Astrocyte (in vitro differentiated cells and primary cell): Measurements from ENCODE around the gene TRRAP. TPM values are rescaled to one million over a fixed set of nuclear protein-coding genes. Genes with fewer than 3 reads are reported as not detected.

ENCODE experiments used
- DNase-seq: peaks from one replicate; pipeline ENCODE4 v3.0.0-alpha.2; 2010; ENCODE audit warnings: low read depth
- FAIRE-seq: peaks from 2 replicates; lab custom pipeline; 2011; peaks lifted over from hg19 to GRCh38; lab: Jason Lieb, UNC
- H2AFZ ChIP-seq: 2 replicates; pipeline ENCODE4 v1.6.0; 2012; ENCODE audit warnings: low read depth, low read length, inconsistent platforms
- H3K27ac ChIP-seq: 2 replicates; pipeline ENCODE4 v1.5.1; 2011; ENCODE audit warnings: low read depth, low read length, inconsistent platforms
- H3K27me3 ChIP-seq: 2 replicates; pipeline ENCODE4 v1.6.0; 2011; ENCODE audit warnings: low read length, inconsistent platforms; ENCODE audit not compliant: insufficient read depth
- H3K36me3 ChIP-seq: 2 replicates; pipeline ENCODE4 v1.5.1; 2011; ENCODE audit warnings: low read length, inconsistent platforms; ENCODE audit not compliant: insufficient read depth
- H3K4me1 ChIP-seq: 2 replicates; pipeline ENCODE4 v1.5.1; 2011; ENCODE audit warnings: low read length, inconsistent platforms; ENCODE audit not compliant: insufficient read depth
- H3K4me2 ChIP-seq: 2 replicates; pipeline ENCODE4 v1.6.0; 2012; ENCODE audit warnings: low read length, inconsistent platforms
- H3K4me3 ChIP-seq: 2 replicates; pipeline ENCODE4 v1.5.1; 2011; ENCODE audit warnings: low read depth, mild to moderate bottlenecking, low read length, inconsistent platforms; ENCODE audit not compliant: insufficient read depth
- H3K79me2 ChIP-seq: 2 replicates; pipeline ENCODE4 v1.6.0; 2012; ENCODE audit warnings: mild to moderate bottlenecking, low read length, inconsistent platforms; ENCODE audit not compliant: insufficient read depth
- H3K9ac ChIP-seq: 2 replicates; pipeline ENCODE4 v1.6.0; 2012; ENCODE audit warnings: mild to moderate bottlenecking, low read length, inconsistent platforms
- H3K9me3 ChIP-seq: 2 replicates; pipeline ENCODE4 v1.5.1; 2012; ENCODE audit warnings: low read depth, mild to moderate bottlenecking, low read length, inconsistent platforms; ENCODE audit not compliant: insufficient read depth
- H4K20me1 ChIP-seq: 2 replicates; pipeline ENCODE4 v1.6.0; 2012; ENCODE audit warnings: low read length, inconsistent platforms; ENCODE audit not compliant: insufficient read depth
- H3K27ac Mint-ChIP-seq: one replicate; pipeline ENCODE4 v1.8.0; 2021; ENCODE audit warnings: mild to moderate bottlenecking, mixed read lengths; ENCODE audit not compliant: unreplicated experiment
- H3K27me3 Mint-ChIP-seq: one replicate; pipeline ENCODE4 v1.8.0; 2021; ENCODE audit warnings: low read depth, mixed read lengths; ENCODE audit not compliant: unreplicated experiment
- H3K36me3 Mint-ChIP-seq: one replicate; pipeline ENCODE4 v1.8.0; 2021; ENCODE audit warnings: low read depth, mixed read lengths; ENCODE audit not compliant: unreplicated experiment
- H3K4me1 Mint-ChIP-seq: one replicate; pipeline ENCODE4 v1.8.0; 2021; ENCODE audit warnings: low read depth, mixed read lengths; ENCODE audit not compliant: unreplicated experiment
- H3K4me3 Mint-ChIP-seq: one replicate; pipeline ENCODE4 v1.8.0; 2021; ENCODE audit warnings: mild to moderate bottlenecking, moderate library complexity, mixed read lengths; ENCODE audit not compliant: unreplicated experiment
- H3K9me3 Mint-ChIP-seq: one replicate; pipeline ENCODE4 v1.8.0; 2021; ENCODE audit warnings: mild to moderate bottlenecking, mixed read lengths; ENCODE audit not compliant: unreplicated experiment
- EZH2 ChIP-seq: IDR thresholded peaks from 2 replicates; pipeline ENCODE4 v1.6.1; 2012; ENCODE audit warnings: mild to moderate bottlenecking, low read length, inconsistent platforms; ENCODE audit not compliant: insufficient read depth
- total RNA-seq: library from RNA; stranded (reverse); gene quantifications from 2 replicates; pipeline ENCODE4 v1.2.1, GENCODE V29; 2021
- TF ChIP-seq, protein P1 (sequence below): IDR thresholded peaks from 2 replicates; pipeline ENCODE4 v1.5.1; 2011; ENCODE audit warnings: low read depth, mild to moderate bottlenecking, inconsistent platforms, low read length, moderate library complexity; ENCODE audit not compliant: insufficient read depth

Gene TRRAP
- total RNA-seq, 1 donor from 2014 or later: 33.5 TPM

DNA sequence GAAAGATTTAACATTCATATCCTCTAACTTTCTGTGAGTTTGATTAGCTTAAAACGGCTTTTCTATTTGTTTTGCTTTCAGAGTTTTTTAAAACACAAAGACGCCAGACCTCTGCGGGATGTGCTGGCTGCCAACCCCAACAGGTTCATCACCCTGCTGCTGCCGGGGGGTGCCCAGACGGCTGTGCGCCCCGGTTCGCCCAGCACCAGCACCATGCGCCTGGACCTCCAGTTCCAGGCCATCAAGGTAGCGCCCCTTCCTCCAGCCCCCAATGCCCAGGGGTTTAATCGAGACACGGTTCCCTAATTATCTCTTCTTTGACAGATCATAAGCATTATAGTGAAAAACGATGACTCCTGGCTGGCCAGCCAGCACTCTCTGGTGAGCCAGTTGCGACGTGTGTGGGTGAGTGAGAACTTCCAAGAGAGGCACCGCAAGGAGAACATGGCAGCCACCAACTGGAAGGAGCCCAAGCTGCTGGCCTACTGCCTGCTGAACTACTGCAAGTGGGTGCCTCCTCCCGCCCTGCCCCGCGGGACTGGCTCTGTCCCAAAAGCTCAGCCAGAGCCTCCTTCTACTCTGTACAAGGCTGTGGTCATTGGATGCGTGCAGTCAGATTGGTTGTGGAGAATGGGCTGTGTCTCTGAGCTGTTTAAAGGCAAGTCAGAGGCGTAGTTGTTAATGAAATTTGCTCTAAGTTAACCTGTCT, 71.2 kb downstream of the TRRAP start:
- peaks cover 34% of the 10 kb centered on the region for H3K36me3 Mint-ChIP-seq
- H3K79me2 ChIP-seq: peaks cover 27% of the 10 kb centered on the region
- H3K27me3 Mint-ChIP-seq: no peaks in the 10 kb centered on the region
- no peak for FAIRE-seq
- TF ChIP-seq, protein P1, sequence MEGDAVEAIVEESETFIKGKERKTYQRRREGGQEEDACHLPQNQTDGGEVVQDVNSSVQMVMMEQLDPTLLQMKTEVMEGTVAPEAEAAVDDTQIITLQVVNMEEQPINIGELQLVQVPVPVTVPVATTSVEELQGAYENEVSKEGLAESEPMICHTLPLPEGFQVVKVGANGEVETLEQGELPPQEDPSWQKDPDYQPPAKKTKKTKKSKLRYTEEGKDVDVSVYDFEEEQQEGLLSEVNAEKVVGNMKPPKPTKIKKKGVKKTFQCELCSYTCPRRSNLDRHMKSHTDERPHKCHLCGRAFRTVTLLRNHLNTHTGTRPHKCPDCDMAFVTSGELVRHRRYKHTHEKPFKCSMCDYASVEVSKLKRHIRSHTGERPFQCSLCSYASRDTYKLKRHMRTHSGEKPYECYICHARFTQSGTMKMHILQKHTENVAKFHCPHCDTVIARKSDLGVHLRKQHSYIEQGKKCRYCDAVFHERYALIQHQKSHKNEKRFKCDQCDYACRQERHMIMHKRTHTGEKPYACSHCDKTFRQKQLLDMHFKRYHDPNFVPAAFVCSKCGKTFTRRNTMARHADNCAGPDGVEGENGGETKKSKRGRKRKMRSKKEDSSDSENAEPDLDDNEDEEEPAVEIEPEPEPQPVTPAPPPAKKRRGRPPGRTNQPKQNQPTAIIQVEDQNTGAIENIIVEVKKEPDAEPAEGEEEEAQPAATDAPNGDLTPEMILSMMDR: no peak
- TF ChIP-seq EZH2: no peak
- H3K27ac ChIP-seq: no peak overlapping the region
- no peak overlapping the region for H3K27ac Mint-ChIP-seq
- no peaks in the 10 kb centered on the region for H3K9me3 ChIP-seq
- H3K27me3 ChIP-seq: no peaks in the 10 kb centered on the region
- no peaks in the 10 kb centered on the region for H3K4me1 ChIP-seq
- H3K36me3 ChIP-seq: peaks cover 71% of the 10 kb centered on the region
- no peak overlapping the region for H3K4me3 Mint-ChIP-seq
- peaks cover 36% of the 10 kb centered on the region for H4K20me1 ChIP-seq
- H3K4me3 ChIP-seq: no peak overlapping the region
- H3K4me2 ChIP-seq: no peak overlapping the region
- DNase-seq: no peak
- no peak overlapping the region for H3K9ac ChIP-seq
- H2AFZ ChIP-seq: no peak overlapping the region
- H3K9me3 Mint-ChIP-seq: no peaks in the 10 kb centered on the region
- H3K4me1 Mint-ChIP-seq: peaks cover 4% of the 10 kb centered on the region

DNA sequence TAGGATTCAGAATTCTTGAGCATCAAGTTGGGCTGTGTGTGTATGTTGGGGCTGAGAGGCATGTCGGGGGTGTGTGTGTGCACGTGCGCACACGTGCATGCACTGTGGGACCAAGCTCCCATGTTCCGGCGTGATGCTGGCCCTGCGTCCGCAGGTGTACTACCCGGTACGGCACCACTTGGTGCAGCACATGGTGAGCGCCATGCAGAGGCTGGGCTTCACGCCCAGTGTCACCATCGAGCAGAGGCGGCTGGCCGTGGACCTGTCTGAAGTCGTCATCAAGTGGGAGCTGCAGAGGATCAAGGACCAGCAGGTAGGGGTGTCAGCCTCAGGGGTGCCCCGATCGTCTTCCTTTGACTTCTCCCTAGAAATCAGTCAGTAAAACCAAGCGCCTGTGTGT, 77.7 kb downstream of the TRRAP start:
- H3K27me3 ChIP-seq: no peaks in the 10 kb centered on the region
- no peak overlapping the region for H2AFZ ChIP-seq
- H3K4me2 ChIP-seq: no peak overlapping the region
- H3K4me3 Mint-ChIP-seq: no peak overlapping the region
- H3K27ac ChIP-seq: no peak overlapping the region
- DNase-seq (no peak), FAIRE-seq (no peak)
- no peaks in the 10 kb centered on the region for H3K4me1 Mint-ChIP-seq
- no peaks in the 10 kb centered on the region for H3K9me3 ChIP-seq
- no peaks in the 10 kb centered on the region for H3K27me3 Mint-ChIP-seq
- H3K36me3 ChIP-seq: peaks cover 56% of the 10 kb centered on the region
- H4K20me1 ChIP-seq: peaks cover 10% of the 10 kb centered on the region
- H3K9ac ChIP-seq: no peak overlapping the region
- H3K4me1 ChIP-seq: no peaks in the 10 kb centered on the region
- peaks cover 52% of the 10 kb centered on the region for H3K36me3 Mint-ChIP-seq
- TF ChIP-seq, protein P1: no peak
- TF ChIP-seq EZH2: no peak
- H3K4me3 ChIP-seq: no peak overlapping the region
- H3K79me2 ChIP-seq: no peaks in the 10 kb centered on the region
- H3K27ac Mint-ChIP-seq: no peak overlapping the region
- no peaks in the 10 kb centered on the region for H3K9me3 Mint-ChIP-seq

DNA sequence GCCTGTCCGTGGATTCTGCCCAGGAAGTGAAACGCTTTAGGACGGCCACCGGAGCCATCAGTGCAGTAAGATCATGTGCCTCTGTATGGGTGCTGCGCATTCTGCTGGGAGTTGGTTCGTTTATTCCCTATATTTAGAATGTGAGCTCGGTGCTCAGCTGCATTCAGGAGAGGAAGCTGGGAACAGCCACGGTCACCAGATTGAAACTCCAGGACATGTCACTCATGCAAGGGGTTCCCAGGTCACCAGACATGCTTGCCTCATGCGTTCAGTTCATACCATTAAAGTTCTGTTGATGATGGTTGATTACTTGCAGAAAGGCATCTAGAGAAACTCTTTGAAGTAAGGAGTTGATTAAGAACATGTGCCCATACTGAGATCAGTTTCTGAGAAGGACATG, 78.1 kb downstream of the TRRAP start:
- no peak for FAIRE-seq
- DNase-seq: no peak
- H3K9me3 ChIP-seq: no peaks in the 10 kb centered on the region
- H3K4me3 ChIP-seq: no peak overlapping the region
- no peaks in the 10 kb centered on the region for H3K27me3 Mint-ChIP-seq
- H3K36me3 Mint-ChIP-seq: peaks cover 54% of the 10 kb centered on the region
- H3K4me1 Mint-ChIP-seq: no peaks in the 10 kb centered on the region
- H3K36me3 ChIP-seq: peaks cover 51% of the 10 kb centered on the region
- no peak overlapping the region for H3K4me3 Mint-ChIP-seq
- no peak overlapping the region for H3K9ac ChIP-seq
- H3K79me2 ChIP-seq: no peaks in the 10 kb centered on the region
- H4K20me1 ChIP-seq: peaks cover 13% of the 10 kb centered on the region
- no peak overlapping the region for H3K27ac ChIP-seq
- no peak overlapping the region for H2AFZ ChIP-seq
- H3K4me1 ChIP-seq: no peaks in the 10 kb centered on the region
- no peak overlapping the region for H3K4me2 ChIP-seq
- H3K27ac Mint-ChIP-seq: no peak overlapping the region
- H3K9me3 Mint-ChIP-seq: no peaks in the 10 kb centered on the region
- TF ChIP-seq, protein P1: no peak
- TF ChIP-seq EZH2: no peak
- H3K27me3 ChIP-seq: no peaks in the 10 kb centered on the region
